IPS-NIHi7 (cell line): ENCODE data around the gene UNC79.

Experiments
- DNase-seq: peaks from one replicate; pipeline ENCODE4 v3.0.0; 2012; ENCODE audit warnings: mixed read lengths; ENCODE audit errors: extremely low spot score

The UNC79 gene

GRCh38 chr14:93749076-93749420 lies 318.3 kb downstream of the UNC79 start:
- DNase-seq: no peak

GRCh38 chr14:93751946-93752655 lies 321.4 kb downstream of the UNC79 start:
- DNase-seq: no peak

GRCh38 chr14:93752980-93753561 lies 322.3 kb downstream of the UNC79 start:
- no peak for DNase-seq

DNA sequence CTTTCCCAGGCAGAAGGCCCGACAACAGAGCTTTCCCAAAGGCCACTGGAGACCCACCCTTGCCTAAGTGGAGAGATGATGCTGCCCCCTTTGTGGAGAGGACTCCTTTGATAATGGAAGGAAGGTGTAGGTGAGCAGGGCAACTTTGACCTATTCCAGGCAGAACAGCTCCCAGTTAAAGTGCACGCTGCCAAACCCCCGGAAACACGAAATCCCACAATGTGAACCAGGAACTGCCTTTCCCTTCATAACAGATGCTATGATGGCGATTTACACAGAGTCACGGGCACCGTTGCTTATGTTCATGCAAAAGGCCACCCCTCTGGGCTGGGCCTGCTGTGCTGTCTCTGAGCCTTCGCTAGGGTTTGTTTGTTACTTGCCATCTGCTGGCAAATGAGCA lies 322.9 kb downstream of the UNC79 start:
- no peak for DNase-seq

DNA sequence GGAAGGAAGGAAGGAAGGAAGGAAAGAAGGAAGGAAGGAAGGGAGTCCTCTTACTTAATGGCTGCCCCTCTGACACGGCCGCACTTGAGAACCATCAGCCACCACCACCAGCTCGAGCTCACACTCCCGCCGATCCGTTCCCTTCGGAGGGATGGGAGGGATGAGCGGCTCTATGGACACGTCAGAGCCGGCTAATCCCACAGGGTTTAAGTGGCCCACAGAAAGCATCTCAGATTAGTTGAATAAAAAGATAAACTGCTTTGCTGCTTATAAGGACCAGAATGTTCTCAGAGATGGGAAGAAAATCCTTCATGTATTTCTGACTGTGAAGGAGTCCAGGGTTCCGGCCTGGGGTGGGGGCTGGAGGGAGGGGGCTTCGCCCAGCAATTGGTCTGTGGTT lies 326.5 kb downstream of the UNC79 start:
- no peak for DNase-seq
